ENCODE measurements around the gene TSPAN16.

DNA sequence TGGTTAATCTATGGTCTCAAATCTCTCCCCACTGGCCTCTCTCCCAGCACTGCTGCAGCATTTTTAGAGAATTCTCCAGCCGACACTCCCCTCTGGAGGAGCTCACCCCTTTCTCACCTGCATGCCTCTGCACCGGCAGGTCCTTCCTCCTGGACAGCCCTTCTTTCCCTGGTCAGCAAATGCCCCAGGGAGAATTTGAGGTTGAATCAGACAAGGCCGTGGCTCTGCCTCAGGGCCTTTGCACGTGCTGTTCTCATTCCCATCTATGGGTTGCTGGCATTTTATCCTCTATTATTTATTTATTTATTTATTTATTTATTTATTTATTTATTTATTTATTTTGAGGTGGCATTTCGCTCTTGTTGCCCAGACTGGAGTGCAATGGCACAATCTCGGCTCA is 32.2 kb upstream of the TSPAN16 start:
- TF ChIP-seq ZNF510 (tag by site-specific recombination; IDR thresholded peaks at IDR 0.05; ENCODE audit: insufficient replicate concordance) (no peak), ZSCAN16 (tag by site-specific recombination; IDR thresholded peaks at IDR 0.05) (no peak), ZNF521 (tag by site-specific recombination; IDR thresholded peaks at IDR 0.05) (no peak), MYNN (tag by site-specific recombination; IDR thresholded peaks at IDR 0.05; ENCODE audit: borderline replicate concordance) (no peak), IKZF3 (tag by site-specific recombination; IDR thresholded peaks at IDR 0.05) (no peak)
- TF ChIP-seq, protein P1, sequence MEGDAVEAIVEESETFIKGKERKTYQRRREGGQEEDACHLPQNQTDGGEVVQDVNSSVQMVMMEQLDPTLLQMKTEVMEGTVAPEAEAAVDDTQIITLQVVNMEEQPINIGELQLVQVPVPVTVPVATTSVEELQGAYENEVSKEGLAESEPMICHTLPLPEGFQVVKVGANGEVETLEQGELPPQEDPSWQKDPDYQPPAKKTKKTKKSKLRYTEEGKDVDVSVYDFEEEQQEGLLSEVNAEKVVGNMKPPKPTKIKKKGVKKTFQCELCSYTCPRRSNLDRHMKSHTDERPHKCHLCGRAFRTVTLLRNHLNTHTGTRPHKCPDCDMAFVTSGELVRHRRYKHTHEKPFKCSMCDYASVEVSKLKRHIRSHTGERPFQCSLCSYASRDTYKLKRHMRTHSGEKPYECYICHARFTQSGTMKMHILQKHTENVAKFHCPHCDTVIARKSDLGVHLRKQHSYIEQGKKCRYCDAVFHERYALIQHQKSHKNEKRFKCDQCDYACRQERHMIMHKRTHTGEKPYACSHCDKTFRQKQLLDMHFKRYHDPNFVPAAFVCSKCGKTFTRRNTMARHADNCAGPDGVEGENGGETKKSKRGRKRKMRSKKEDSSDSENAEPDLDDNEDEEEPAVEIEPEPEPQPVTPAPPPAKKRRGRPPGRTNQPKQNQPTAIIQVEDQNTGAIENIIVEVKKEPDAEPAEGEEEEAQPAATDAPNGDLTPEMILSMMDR (tag by site-specific recombination; IDR thresholded peaks at IDR 0.05) = no peak
- TF ChIP-seq, protein P2, sequence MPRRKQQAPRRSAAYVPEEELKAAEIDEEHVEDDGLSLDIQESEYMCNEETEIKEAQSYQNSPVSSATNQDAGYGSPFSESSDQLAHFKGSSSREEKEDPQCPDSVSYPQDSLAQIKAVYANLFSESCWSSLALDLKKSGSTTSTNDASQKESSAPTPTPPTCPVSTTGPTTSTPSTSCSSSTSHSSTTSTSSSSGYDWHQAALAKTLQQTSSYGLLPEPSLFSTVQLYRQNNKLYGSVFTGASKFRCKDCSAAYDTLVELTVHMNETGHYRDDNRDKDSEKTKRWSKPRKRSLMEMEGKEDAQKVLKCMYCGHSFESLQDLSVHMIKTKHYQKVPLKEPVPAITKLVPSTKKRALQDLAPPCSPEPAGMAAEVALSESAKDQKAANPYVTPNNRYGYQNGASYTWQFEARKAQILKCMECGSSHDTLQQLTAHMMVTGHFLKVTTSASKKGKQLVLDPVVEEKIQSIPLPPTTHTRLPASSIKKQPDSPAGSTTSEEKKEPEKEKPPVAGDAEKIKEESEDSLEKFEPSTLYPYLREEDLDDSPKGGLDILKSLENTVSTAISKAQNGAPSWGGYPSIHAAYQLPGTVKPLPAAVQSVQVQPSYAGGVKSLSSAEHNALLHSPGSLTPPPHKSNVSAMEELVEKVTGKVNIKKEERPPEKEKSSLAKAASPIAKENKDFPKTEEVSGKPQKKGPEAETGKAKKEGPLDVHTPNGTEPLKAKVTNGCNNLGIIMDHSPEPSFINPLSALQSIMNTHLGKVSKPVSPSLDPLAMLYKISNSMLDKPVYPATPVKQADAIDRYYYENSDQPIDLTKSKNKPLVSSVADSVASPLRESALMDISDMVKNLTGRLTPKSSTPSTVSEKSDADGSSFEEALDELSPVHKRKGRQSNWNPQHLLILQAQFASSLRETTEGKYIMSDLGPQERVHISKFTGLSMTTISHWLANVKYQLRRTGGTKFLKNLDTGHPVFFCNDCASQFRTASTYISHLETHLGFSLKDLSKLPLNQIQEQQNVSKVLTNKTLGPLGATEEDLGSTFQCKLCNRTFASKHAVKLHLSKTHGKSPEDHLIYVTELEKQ (tag by site-specific recombination; IDR thresholded peaks at IDR 0.05; ENCODE audit: borderline replicate concordance) = no peak
- TF ChIP-seq, protein P3, sequence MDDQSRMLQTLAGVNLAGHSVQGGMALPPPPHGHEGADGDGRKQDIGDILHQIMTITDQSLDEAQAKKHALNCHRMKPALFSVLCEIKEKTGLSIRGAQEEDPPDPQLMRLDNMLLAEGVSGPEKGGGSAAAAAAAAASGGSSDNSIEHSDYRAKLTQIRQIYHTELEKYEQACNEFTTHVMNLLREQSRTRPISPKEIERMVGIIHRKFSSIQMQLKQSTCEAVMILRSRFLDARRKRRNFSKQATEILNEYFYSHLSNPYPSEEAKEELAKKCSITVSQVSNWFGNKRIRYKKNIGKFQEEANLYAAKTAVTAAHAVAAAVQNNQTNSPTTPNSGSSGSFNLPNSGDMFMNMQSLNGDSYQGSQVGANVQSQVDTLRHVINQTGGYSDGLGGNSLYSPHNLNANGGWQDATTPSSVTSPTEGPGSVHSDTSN (CRISPR knock-in tag; IDR thresholded peaks at IDR 0.05) = no peak
